Stimulated activated naive CD8-positive, alpha-beta T cell treated with anti-CD3 and anti-CD28 coated beads, Interleukin-15, amount 100 ng/mL, for 72 hours (primary cell): ENCODE data around the gene IWS1.
"Not testable (repeated sequence)": the region's sequence is repeated elsewhere in the genome, so short reads cannot be mapped to it uniquely, and the experiment has no call there.

Source experiments
- ATAC-seq: fragments of 150-1000 bp; cut with Tn5 transposase; 2 replicates; pipeline ENCODE4 v1.10.0; 2021; ENCODE audit warnings: mild to moderate bottlenecking, moderate library complexity
- DNase-seq, 2 donors: peaks; one replicate each; pipeline ENCODE4 v3.0.0; 2021 to 2022
- H3K27ac Mint-ChIP-seq, 2 donors: one replicate each; pipeline ENCODE4 v1.8.0; 2022; ENCODE audit warnings: mild to moderate bottlenecking in 2 of 2, mixed read lengths in 2 of 2, moderate library complexity in 2 of 2
- H3K27me3 Mint-ChIP-seq: one replicate; pipeline ENCODE4 v1.8.0; 2022; ENCODE audit warnings: mixed read lengths
- H3K4me1 Mint-ChIP-seq: one replicate; pipeline ENCODE4 v1.8.0; 2022; ENCODE audit warnings: mild to moderate bottlenecking, mixed read lengths
- H3K4me3 Mint-ChIP-seq, 2 donors: one replicate each; pipeline ENCODE4 v1.8.0; 2022; ENCODE audit warnings: mild to moderate bottlenecking in 2 of 2, mixed read lengths in 2 of 2, moderate library complexity in 1 of 2
- H3K9me3 Mint-ChIP-seq, 2 donors: one replicate each; pipeline ENCODE4 v1.8.0; 2022; ENCODE audit warnings: mixed read lengths in 2 of 2

IWS1 gene

GRCh38 chr2:127545189-127545588 is 18.9 kb upstream of the IWS1 start:
- no peaks in the 10 kb centered on the region for H3K4me1 Mint-ChIP-seq
- H3K27me3 Mint-ChIP-seq, result peaks cover 9% of the 10 kb centered on the region
- no peak overlapping the region for H3K4me3 Mint-ChIP-seq
- no peak overlapping the region for H3K27ac Mint-ChIP-seq
- ATAC-seq (no peak), DNase-seq (no peak)
- no peaks in the 10 kb centered on the region for H3K9me3 Mint-ChIP-seq

GRCh38 chr2:127543013-127543501 is 16.8 kb upstream of the IWS1 start:
- not testable (repeated sequence) for H3K9me3 Mint-ChIP-seq, H3K4me1 Mint-ChIP-seq, ATAC-seq, H3K27me3 Mint-ChIP-seq, DNase-seq, H3K4me3 Mint-ChIP-seq, H3K27ac Mint-ChIP-seq

- H3K4me3 Mint-ChIP-seq, result no peak overlapping the region
- peaks cover 7% of the 10 kb centered on the region for H3K27me3 Mint-ChIP-seq
- no peak for DNase-seq
- H3K4me1 Mint-ChIP-seq, result no peaks in the 10 kb centered on the region
- no peaks in the 10 kb centered on the region for H3K9me3 Mint-ChIP-seq
- no peak overlapping the region for H3K27ac Mint-ChIP-seq
- no peak for ATAC-seq
These were observed 15.9 kb upstream of the IWS1 start for GRCh38 chr2:127542231-127542630.

- ATAC-seq, result no peak
- no peaks in the 10 kb centered on the region for H3K9me3 Mint-ChIP-seq
- H3K27ac Mint-ChIP-seq, result no peak overlapping the region
- no peaks in the 10 kb centered on the region for H3K4me1 Mint-ChIP-seq
- no peak for DNase-seq
- no peak overlapping the region for H3K4me3 Mint-ChIP-seq
- H3K27me3 Mint-ChIP-seq, result peaks cover 7% of the 10 kb centered on the region
These were observed 15.5 kb upstream of the IWS1 start for GRCh38 chr2:127541809-127542208.

GRCh38 chr2:127537644-127538043 is 11.4 kb upstream of the IWS1 start:
- Mint-ChIP-seq H3K27me3 (peaks cover 7% of the 10 kb centered on the region), H3K9me3 (no peaks in the 10 kb centered on the region), H3K4me1 (no peaks in the 10 kb centered on the region), H3K27ac (no peak overlapping the region), H3K4me3 (no peak overlapping the region)
- ATAC-seq (no peak), DNase-seq (no peak)

- Mint-ChIP-seq H3K9me3 (no peaks in the 10 kb centered on the region), H3K4me3 (no peak overlapping the region), H3K27me3 (peaks cover 7% of the 10 kb centered on the region), H3K4me1 (no peaks in the 10 kb centered on the region), H3K27ac (no peak overlapping the region)
- DNase-seq, result no peak
- ATAC-seq, result no peak
These were observed 10.6 kb upstream of the IWS1 start for GRCh38 chr2:127536707-127537541.

- H3K27me3 Mint-ChIP-seq, result peaks cover 7% of the 10 kb centered on the region
- H3K27ac Mint-ChIP-seq, result no peak overlapping the region
- no peaks in the 10 kb centered on the region for H3K9me3 Mint-ChIP-seq
- no peak overlapping the region for H3K4me3 Mint-ChIP-seq
- no peaks in the 10 kb centered on the region for H3K4me1 Mint-ChIP-seq
- ATAC-seq (no peak), DNase-seq (no peak)
These were observed 9.6 kb upstream of the IWS1 start for GRCh38 chr2:127535918-127536317.

- Mint-ChIP-seq H3K4me1 (no peaks in the 10 kb centered on the region), H3K4me3 (no peak within 1 kb of the TSS), H3K27ac (no peak within 1 kb of the TSS), H3K27me3 (peaks cover 7% of the 10 kb centered on the region), H3K9me3 (peaks cover under 1 to 1% of the 10 kb centered on the region in 2 donors)
- DNase-seq (no peak), ATAC-seq (no peak)
These were observed 9.2 kb upstream of the IWS1 start, which contains the start of gene MYO7B for GRCh38 chr2:127535422-127535901. Gene MYO7B (plus strand): TSS chr2:127535683. CDS start chr2:127559723, 24,040 bp downstream.

- Mint-ChIP-seq H3K4me1 (peaks cover 13% of the 10 kb centered on the region), H3K27ac (no peak overlapping the region), H3K4me3 (no peak overlapping the region), H3K9me3 (peaks cover 6 to 10% of the 10 kb centered on the region in 2 donors), H3K27me3 (no peaks in the 10 kb centered on the region)
- DNase-seq (no peak), ATAC-seq (no peak)
These were observed 6.0 kb upstream of the IWS1 start for GRCh38 chr2:127532296-127532695.

- Mint-ChIP-seq H3K27ac (no peak overlapping the region), H3K4me3 (no peak overlapping the region), H3K4me1 (peaks cover 18% of the 10 kb centered on the region), H3K9me3 (peaks cover 6 to 10% of the 10 kb centered on the region in 2 donors), H3K27me3 (no peaks in the 10 kb centered on the region)
- no peak for ATAC-seq
- no peak for DNase-seq
These were observed 4.9 kb upstream of the IWS1 start for GRCh38 chr2:127531221-127531648.

- no peak overlapping the region for H3K4me3 Mint-ChIP-seq
- ATAC-seq (no peak), DNase-seq (no peak)
- H3K9me3 Mint-ChIP-seq, result peaks cover 6 to 10% of the 10 kb centered on the region in 2 donors
- peaks cover 18% of the 10 kb centered on the region for H3K4me1 Mint-ChIP-seq
- no peaks in the 10 kb centered on the region for H3K27me3 Mint-ChIP-seq
- H3K27ac Mint-ChIP-seq, result no peak overlapping the region
These were observed 4.2 kb upstream of the IWS1 start for GRCh38 chr2:127530245-127531140.

GRCh38 chr2:127529416-127529815 is 3.1 kb upstream of the IWS1 start:
- not testable (repeated sequence) for ATAC-seq, H3K4me3 Mint-ChIP-seq, H3K27me3 Mint-ChIP-seq, DNase-seq, H3K27ac Mint-ChIP-seq, H3K9me3 Mint-ChIP-seq
- peaks cover 18% of the 10 kb centered on the region for H3K4me1 Mint-ChIP-seq

GRCh38 chr2:127528487-127528886 is 2.2 kb upstream of the IWS1 start:
- Mint-ChIP-seq H3K27me3 (no peaks in the 10 kb centered on the region), H3K4me3 (no peak overlapping the region), H3K4me1 (peaks cover 26% of the 10 kb centered on the region), H3K27ac (no peak overlapping the region), H3K9me3 (peaks cover 6 to 10% of the 10 kb centered on the region in 2 donors)
- no peak for DNase-seq
- no peak for ATAC-seq

GRCh38 chr2:127527001-127527804 is 914 bp upstream of the IWS1 start:
- ATAC-seq, result peak; percentile 31
- H3K27me3 Mint-ChIP-seq, result no peaks in the 10 kb centered on the region
- peaks cover 34% of the 10 kb centered on the region for H3K4me1 Mint-ChIP-seq
- H3K27ac Mint-ChIP-seq, result peak overlapping the region; percentile 98 to 99
- DNase-seq, result no peak
- peak overlapping the region; percentile 86 to 98 for H3K4me3 Mint-ChIP-seq
- H3K9me3 Mint-ChIP-seq, result peaks cover 6 to 10% of the 10 kb centered on the region in 2 donors

GRCh38 chr2:127525691-127526131 is 578 bp downstream of the IWS1 start:
- peaks cover 6 to 10% of the 10 kb centered on the region in 2 donors for H3K9me3 Mint-ChIP-seq
- no peak for ATAC-seq

More at GRCh38 chr2:127525691-127526131, 578 bp downstream of the IWS1 start:
- H3K27me3 Mint-ChIP-seq, result no peaks in the 10 kb centered on the region
- H3K27ac Mint-ChIP-seq, result peak overlapping the region; percentile 98 to 99
- H3K4me1 Mint-ChIP-seq, result peaks cover 38% of the 10 kb centered on the region
- DNase-seq, result peak; percentile 5 to 17
- peak overlapping the region; percentile 86 to 98 for H3K4me3 Mint-ChIP-seq
